ENCODE results near the gene PPT1.

DNA sequence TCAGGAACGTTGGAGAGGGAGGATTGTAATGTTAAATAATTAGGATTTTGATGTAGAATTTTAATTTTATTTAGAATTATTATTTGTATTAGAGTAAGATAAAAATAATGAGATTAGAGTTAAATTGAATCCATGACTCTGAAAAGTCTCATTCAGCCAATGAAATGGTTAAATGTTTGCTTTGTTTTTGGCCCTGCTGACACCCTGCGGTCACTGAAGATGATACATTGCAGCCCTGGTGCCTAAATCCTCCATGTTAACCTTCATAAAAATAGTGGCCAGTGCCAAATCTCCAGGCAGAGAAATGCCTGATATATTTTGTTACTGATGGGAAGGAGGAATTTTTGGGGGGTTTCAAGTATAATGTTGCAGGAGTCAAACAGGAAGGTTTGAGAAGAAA, 36.8 kb upstream of the PPT1 start:
- TF ChIP-seq, protein P1, sequence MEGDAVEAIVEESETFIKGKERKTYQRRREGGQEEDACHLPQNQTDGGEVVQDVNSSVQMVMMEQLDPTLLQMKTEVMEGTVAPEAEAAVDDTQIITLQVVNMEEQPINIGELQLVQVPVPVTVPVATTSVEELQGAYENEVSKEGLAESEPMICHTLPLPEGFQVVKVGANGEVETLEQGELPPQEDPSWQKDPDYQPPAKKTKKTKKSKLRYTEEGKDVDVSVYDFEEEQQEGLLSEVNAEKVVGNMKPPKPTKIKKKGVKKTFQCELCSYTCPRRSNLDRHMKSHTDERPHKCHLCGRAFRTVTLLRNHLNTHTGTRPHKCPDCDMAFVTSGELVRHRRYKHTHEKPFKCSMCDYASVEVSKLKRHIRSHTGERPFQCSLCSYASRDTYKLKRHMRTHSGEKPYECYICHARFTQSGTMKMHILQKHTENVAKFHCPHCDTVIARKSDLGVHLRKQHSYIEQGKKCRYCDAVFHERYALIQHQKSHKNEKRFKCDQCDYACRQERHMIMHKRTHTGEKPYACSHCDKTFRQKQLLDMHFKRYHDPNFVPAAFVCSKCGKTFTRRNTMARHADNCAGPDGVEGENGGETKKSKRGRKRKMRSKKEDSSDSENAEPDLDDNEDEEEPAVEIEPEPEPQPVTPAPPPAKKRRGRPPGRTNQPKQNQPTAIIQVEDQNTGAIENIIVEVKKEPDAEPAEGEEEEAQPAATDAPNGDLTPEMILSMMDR (IDR thresholded peaks at IDR 0.05; ENCODE audit: low read length) = no peak
- TF ChIP-seq EZH2phosphoT487 (IDR thresholded peaks at IDR 0.05; ENCODE audit: low read length) (no peak), EZH2 (optimal IDR thresholded peaks at IDR 0.05; ENCODE audit: low read depth, low read length) (no peak)
